SK-N-MC (cell line): ENCODE measurements around the gene PDE1C.

Source experiments
- EZH2 ChIP-seq: fragments of 200-600 bp; sonication (generic); IDR thresholded peaks from one replicate; pipeline ENCODE4 v1.6.1; 2017; ENCODE audit warnings: antibody characterized with exemption
- FOXP2 ChIP-seq: optimal IDR thresholded peaks from 2 replicates; pipeline ENCODE3; 2011; ENCODE audit warnings: mild to moderate bottlenecking, moderate library complexity; ENCODE audit not compliant: insufficient read depth; ENCODE audit errors: extremely low read length, control extremely low read depth
- POLR2AphosphoS5 ChIP-seq: IDR thresholded peaks from 2 replicates; pipeline ENCODE4 v1.6.1; 2012; ENCODE audit warnings: mild to moderate bottlenecking, low read depth, low read length, borderline replicate concordance

DNA sequence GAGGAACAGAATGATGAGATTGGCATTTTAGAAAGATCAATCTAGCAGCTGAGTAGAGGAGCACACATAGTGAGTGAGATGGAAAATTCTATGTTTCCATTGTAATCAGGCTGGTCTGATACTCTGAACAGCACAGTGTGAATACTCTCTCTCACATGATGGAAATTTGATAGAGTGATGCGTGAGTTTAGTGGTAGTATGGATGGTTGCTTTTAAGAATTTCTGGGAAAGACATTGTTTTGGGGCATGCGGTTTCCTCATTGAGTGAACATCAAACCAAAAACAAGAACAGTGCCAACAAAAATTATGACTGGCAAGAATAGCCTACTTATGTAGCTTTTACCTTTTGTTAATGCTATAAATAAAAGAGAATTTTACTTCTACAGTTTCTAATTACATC, 183.2 kb downstream of the PDE1C start:
- TF ChIP-seq POLR2AphosphoS5 (no peak), EZH2 (no peak), FOXP2 (no peak)
